ENCODE data around the gene TEKT2. TPM values are rescaled to one million over a fixed set of nuclear protein-coding genes. Genes with fewer than 3 reads are reported as not detected.

The TEKT2 gene
- total RNA-seq, 2 donors from 2014 or later: 1.3 to 1.6 TPM

DNA sequence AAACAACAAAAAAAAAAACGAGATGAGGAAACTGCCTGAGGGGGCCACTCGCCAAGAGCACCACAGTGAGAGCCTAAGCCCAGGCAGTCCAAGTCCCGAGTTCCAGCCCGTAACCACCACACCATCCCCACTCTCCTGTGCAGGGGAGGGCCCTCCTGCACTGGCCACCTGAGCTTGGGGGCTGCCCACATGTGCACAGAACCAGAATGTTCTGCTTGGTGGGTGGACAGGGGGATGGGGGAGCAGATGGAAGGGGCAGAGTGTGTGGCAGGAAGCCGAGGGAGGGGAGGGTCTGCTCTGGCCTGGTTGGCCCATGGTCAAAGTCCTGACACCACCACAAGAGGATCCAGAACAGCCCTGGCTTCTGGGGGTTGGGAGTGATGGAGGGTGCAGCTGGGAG, 22.4 kb downstream of the TEKT2 start:
- intact Hi-C loops (cut with DNase I): no loop called here
- TF ChIP-seq, protein P1, sequence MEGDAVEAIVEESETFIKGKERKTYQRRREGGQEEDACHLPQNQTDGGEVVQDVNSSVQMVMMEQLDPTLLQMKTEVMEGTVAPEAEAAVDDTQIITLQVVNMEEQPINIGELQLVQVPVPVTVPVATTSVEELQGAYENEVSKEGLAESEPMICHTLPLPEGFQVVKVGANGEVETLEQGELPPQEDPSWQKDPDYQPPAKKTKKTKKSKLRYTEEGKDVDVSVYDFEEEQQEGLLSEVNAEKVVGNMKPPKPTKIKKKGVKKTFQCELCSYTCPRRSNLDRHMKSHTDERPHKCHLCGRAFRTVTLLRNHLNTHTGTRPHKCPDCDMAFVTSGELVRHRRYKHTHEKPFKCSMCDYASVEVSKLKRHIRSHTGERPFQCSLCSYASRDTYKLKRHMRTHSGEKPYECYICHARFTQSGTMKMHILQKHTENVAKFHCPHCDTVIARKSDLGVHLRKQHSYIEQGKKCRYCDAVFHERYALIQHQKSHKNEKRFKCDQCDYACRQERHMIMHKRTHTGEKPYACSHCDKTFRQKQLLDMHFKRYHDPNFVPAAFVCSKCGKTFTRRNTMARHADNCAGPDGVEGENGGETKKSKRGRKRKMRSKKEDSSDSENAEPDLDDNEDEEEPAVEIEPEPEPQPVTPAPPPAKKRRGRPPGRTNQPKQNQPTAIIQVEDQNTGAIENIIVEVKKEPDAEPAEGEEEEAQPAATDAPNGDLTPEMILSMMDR (IDR thresholded peaks at IDR 0.05): no peak
- TF ChIP-seq POLR2A (IDR thresholded peaks at IDR 0.05): no peak
- DNase-seq: no peak

DNA sequence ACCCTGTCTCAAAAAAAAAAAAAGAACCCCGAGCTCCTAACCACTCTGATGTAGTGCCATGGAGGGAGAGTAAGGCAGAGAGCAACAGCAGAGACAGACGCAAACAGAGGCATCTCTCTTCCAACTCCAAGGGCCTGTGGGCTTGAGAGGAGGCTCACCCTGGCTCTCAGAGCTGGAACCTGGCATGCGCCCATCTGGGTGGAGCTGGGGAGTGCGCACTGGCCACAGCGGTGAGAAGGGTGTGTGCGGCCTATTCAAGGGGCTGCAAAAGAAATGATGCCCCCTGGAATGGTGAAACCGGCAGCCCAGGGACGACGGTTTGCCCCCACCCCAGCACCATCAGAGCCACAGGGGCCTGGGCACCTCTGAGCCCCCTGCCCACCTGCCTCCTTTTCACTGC, 23.5 kb downstream of the TEKT2 start:
- H3K9me3 ChIP-seq: no peaks in the 10 kb centered on the region
- TF ChIP-seq, protein P1 (IDR thresholded peaks at IDR 0.05): no peak
- no peak for TF ChIP-seq POLR2A (IDR thresholded peaks at IDR 0.05)
- no peak overlapping the region for H3K4me3 ChIP-seq
- ATAC-seq (no peak), DNase-seq (no peak)
- WGBS, 2 donors: 72 to 85% methylated on average over 5 to 9 of the region's 9 CpGs
- H3K4me1 ChIP-seq: no peaks in the 10 kb centered on the region
- H3K27ac ChIP-seq: no peak overlapping the region
- H3K27me3 ChIP-seq: no peaks in the 10 kb centered on the region
- intact Hi-C loops (cut with DNase I): no loop called here
- no peaks in the 10 kb centered on the region for H3K36me3 ChIP-seq (replicated peaks in 1 of 2; ENCODE audit: insufficient read depth in 1 of 2, low read depth in 2 of 2)

More for the DNA sequence above, 22.4 kb downstream of the TEKT2 start:
- no peak overlapping the region for H3K4me3 ChIP-seq
- no peaks in the 10 kb centered on the region for H3K36me3 ChIP-seq (replicated peaks in 1 of 2; ENCODE audit: insufficient read depth in 1 of 2, low read depth in 2 of 2)
- ATAC-seq: no peak
- H3K9me3 ChIP-seq: no peaks in the 10 kb centered on the region
- H3K4me1 ChIP-seq: no peaks in the 10 kb centered on the region
- H3K27ac ChIP-seq: no peak overlapping the region
- no peaks in the 10 kb centered on the region for H3K27me3 ChIP-seq
- WGBS, 2 donors: 41% methylated on average over 5 of the region's 5 CpGs

- Histone ChIP-seq H3K4me1 (no peaks in the 10 kb centered on the region), H3K27ac (no peak overlapping the region), H3K4me3 (no peak overlapping the region), H3K36me3 (replicated peaks in 1 of 2; ENCODE audit: insufficient read depth in 1 of 2, low read depth in 2 of 2) (no peaks in the 10 kb centered on the region), H3K27me3 (no peaks in the 10 kb centered on the region), H3K9me3 (no peaks in the 10 kb centered on the region)
- TF ChIP-seq, protein P1 (IDR thresholded peaks at IDR 0.05): no peak
- TF ChIP-seq POLR2A (IDR thresholded peaks at IDR 0.05): no peak
- DNase-seq (no peak), ATAC-seq (no peak)
- 41 to 72% methylated on average over 9 to 14 of the region's 14 CpGs for WGBS, 2 donors
- intact Hi-C loops (cut with DNase I): no loop called here
Observed at GRCh38 chr1:36108314-36108713, 24.4 kb downstream of the TEKT2 start.

DNA sequence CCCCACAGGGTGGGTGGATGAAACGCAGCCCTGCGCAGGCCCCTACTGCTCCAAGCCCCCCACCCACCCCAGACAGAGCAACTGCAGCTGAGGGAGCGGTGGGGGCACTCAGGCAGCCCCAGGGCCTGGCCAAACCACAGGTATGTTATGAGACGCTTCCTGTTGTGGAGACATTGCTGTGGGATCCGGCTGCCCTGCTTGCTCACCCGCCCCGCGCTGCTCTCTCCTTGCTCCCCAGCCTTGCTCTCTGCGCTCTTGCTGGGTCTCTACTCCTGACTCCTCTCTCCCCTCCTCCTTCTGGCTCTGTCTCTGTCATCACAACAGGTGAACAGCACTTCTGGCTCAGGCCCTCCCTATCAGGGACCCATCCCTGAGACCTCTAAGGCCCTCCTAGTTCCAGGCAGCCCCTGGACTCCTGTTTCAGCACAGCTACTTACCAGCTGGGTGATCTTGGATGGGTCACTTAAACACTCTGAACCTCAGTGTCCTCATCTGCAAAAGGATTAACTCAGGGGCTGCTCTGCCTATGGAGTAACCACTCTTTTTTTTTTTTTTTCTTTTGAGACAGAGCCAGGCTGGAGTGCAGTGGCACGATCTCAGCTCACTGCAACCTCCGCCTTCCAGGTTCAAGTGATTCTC, 25.3 kb downstream of the TEKT2 start:
- TF ChIP-seq, protein P1 (IDR thresholded peaks at IDR 0.05): no peak
- TF ChIP-seq POLR2A (IDR thresholded peaks at IDR 0.05): no peak
- H3K27ac ChIP-seq: no peak overlapping the region
- H3K4me1 ChIP-seq: no peaks in the 10 kb centered on the region
- H3K4me3 ChIP-seq: no peak overlapping the region
- ATAC-seq (no peak), DNase-seq (no peak)
- intact Hi-C loops (cut with DNase I): no loop called here
- H3K27me3 ChIP-seq: no peaks in the 10 kb centered on the region
- H3K36me3 ChIP-seq (replicated peaks in 1 of 2; ENCODE audit: insufficient read depth in 1 of 2, low read depth in 2 of 2): no peaks in the 10 kb centered on the region
- H3K9me3 ChIP-seq: no peaks in the 10 kb centered on the region
- WGBS, 2 donors: 81 to 87% methylated on average over 8 to 11 of the region's 11 CpGs

GRCh38 chr1:36111151-36111550, 27.3 kb downstream of the TEKT2 start:
- Histone ChIP-seq H3K4me1 (no peaks in the 10 kb centered on the region), H3K9me3 (no peaks in the 10 kb centered on the region), H3K27me3 (no peaks in the 10 kb centered on the region), H3K36me3 (replicated peaks in 1 of 2; ENCODE audit: insufficient read depth in 1 of 2, low read depth in 2 of 2) (no peaks in the 10 kb centered on the region), H3K4me3 (no peak overlapping the region), H3K27ac (no peak overlapping the region)
- TF ChIP-seq, protein P1 (IDR thresholded peaks at IDR 0.05): no peak
- TF ChIP-seq POLR2A (IDR thresholded peaks at IDR 0.05): no peak
- ATAC-seq (no peak), DNase-seq (no peak)
- intact Hi-C loops (cut with DNase I): no loop called here
- WGBS, 2 donors: 54 to 62% methylated on average over 4 of the region's 4 CpGs
